Loucy (cell line): ENCODE results near the gene AJAP1.

Experiments used
- CTCF ChIP-seq: fragments of 200-600 bp; sonication (generic); conservative IDR thresholded peaks from 2 replicates; pipeline ENCODE4 v1.5.1; 2014; ENCODE audit warnings: mild to moderate bottlenecking, antibody characterized with exemption, low read length
- EZH2phosphoT487 ChIP-seq: fragments of 200-600 bp; IDR thresholded peaks from 2 replicates; pipeline ENCODE4 v1.6.1; 2018; ENCODE audit warnings: antibody characterized with exemption, mild to moderate bottlenecking, moderate library complexity, borderline replicate concordance

- no peak for TF ChIP-seq CTCF
- no peak for TF ChIP-seq EZH2phosphoT487
Observed at GRCh38 chr1:4684136-4684535, 29.7 kb downstream of the AJAP1 start.
